Right lobe of liver (tissue), 6 donors: Measurements from ENCODE around the gene AMELX. TPM values are rescaled to one million over a fixed set of nuclear protein-coding genes. Genes with fewer than 3 reads are reported as not detected.

ENCODE experiments used
- ATAC-seq, 4 donors: fragments of 200-7000 bp; cut with Tn5 transposase; one replicate each; pipeline ENCODE4 v1.9.1; 2020; ENCODE audit warnings: mild to moderate bottlenecking in 4 of 4, moderate library complexity in 4 of 4
- DNase-seq, 3 donors: peaks; one replicate each; pipeline ENCODE4 v3.0.0-alpha.2; 2020
- H3K27ac ChIP-seq, 3 donors: fragments of 200-600 bp; one replicate each; pipeline ENCODE4 v1.8.0; 2022
- H3K27me3 ChIP-seq, 2 donors: fragments of 200-600 bp; one replicate each; pipeline ENCODE4 v1.8.0; 2022
- H3K36me3 ChIP-seq, 4 donors: fragments of 200-600 bp; sonication (generic) in 1 of 4; one replicate each; pipeline versions ENCODE4 v1.5.1 to v1.8.0; 2017 to 2022; ENCODE audit warnings: control low read depth in 1 of 4
- H3K4me1 ChIP-seq, 4 donors: fragments of 200-600 bp; sonication (generic) in 1 of 4; one replicate each; pipeline versions ENCODE4 v1.5.1 to v1.8.0; 2017 to 2022; ENCODE audit warnings: control low read depth in 1 of 4
- H3K4me3 ChIP-seq, 3 donors: fragments of 200-600 bp; one replicate each; pipeline ENCODE4 v1.8.0; 2022
- H3K9me3 ChIP-seq, 4 donors: fragments of 200-600 bp; sonication (generic) in 1 of 4; one replicate each; pipeline versions ENCODE4 v1.5.1 to v1.8.0; 2017 to 2022; ENCODE audit warnings: control low read depth in 1 of 4
- CTCF ChIP-seq, 4 donors: fragments of 200-600 bp in 3 of 4; fragments of 450-650 bp in 1 of 4; IDR thresholded peaks; one replicate each; pipeline versions ENCODE4 v1.5.1 to v1.8.0; 2016 to 2022; ENCODE audit warnings: antibody characterized with exemption in 4 of 4, mild to moderate bottlenecking in 2 of 4
- POLR2A ChIP-seq: fragments of 450-650 bp; IDR thresholded peaks from one replicate; pipeline ENCODE4 v1.6.1; 2017; ENCODE audit warnings: antibody characterized with exemption, mild to moderate bottlenecking
- WGBS: methylation state at CpG from one replicate; pipeline ENCODE4 v1.1.6; 2018; ENCODE audit warnings: low coverage, low lambda C conversion rate; ENCODE audit not compliant: insufficient coverage; ENCODE audit errors: missing lambda C conversion rate; 5-methylcytosine and 5-hydroxymethylcytosine counted together
- intact Hi-C, 2 donors: fragments of 100-400 bp; cut with DNase I; formaldehyde crosslinking; loops; one replicate each; pipeline versions ENCODE4 v1.11.2 to v1.14.1; 2022
- total RNA-seq, 6 experiments: library from RNA; depleted of rRNA in 2 of 6; stranded (reverse); fragments of >200 nt in 2 of 6; fragmentation: NEBNext Ultra II Directional in 3 of 6; extraction: Animal tissue kit (Norgen Biotek cat#: 25700) in 3 of 6; gene quantifications; one replicate each; pipeline versions ENCODE4 v1.1.0 to v1.2.4, GENCODE V29; 2016 to 2023
- donor health status: DM: no; HTN: yes; CAD: no.
- donor health status: DM: no; HTN: no; CAD: no.
- donor health status: DM: no; HTN: no; CAD: no.
- donor health status: DM: no; HTN: yes; CAD: no.
- donor health status: DM: no; HTN: yes; CAD: no.

AMELX gene
- total RNA-seq, 6 experiments from 2014 or later, result not detected

- intact Hi-C loops, result no loop called here
- Histone ChIP-seq H3K36me3 (no peaks in the 10 kb centered on the region), H3K27ac (no peak overlapping the region), H3K27me3 (no peaks in the 10 kb centered on the region), H3K4me3 (no peak overlapping the region), H3K9me3 (no peaks in the 10 kb centered on the region), H3K4me1 (no peaks in the 10 kb centered on the region)
- ATAC-seq, result no peak
- no peak for TF ChIP-seq POLR2A
- TF ChIP-seq CTCF (IDR thresholded peaks at IDR 0.05), result no peak
- WGBS, result 59% methylated on average over 8 of the region's 8 CpGs
- no peak for DNase-seq
Measured at GRCh38 chrX:11290416-11291102, 2.7 kb upstream of the AMELX start.

- no peaks in the 10 kb centered on the region for H3K4me1 ChIP-seq
- DNase-seq (no peak), ATAC-seq (no peak)
- H3K27ac ChIP-seq, result no peak overlapping the region
- intact Hi-C loops, result no loop called here
- H3K27me3 ChIP-seq, result no peaks in the 10 kb centered on the region
- whole genome bisulfite sequencing, result 54% methylated on average over 5 of the region's 5 CpGs
- TF ChIP-seq POLR2A (no peak), CTCF (IDR thresholded peaks at IDR 0.05) (no peak)
- H3K9me3 ChIP-seq, result no peaks in the 10 kb centered on the region
- no peak overlapping the region for H3K4me3 ChIP-seq
- no peaks in the 10 kb centered on the region for H3K36me3 ChIP-seq
Measured at GRCh38 chrX:11296051-11296450, 2.8 kb downstream of the AMELX start.

- Histone ChIP-seq H3K4me3 (no peak overlapping the region), H3K4me1 (no peaks in the 10 kb centered on the region), H3K27ac (no peak overlapping the region), H3K36me3 (no peaks in the 10 kb centered on the region), H3K9me3 (no peaks in the 10 kb centered on the region), H3K27me3 (no peaks in the 10 kb centered on the region)
- WGBS, result 93% methylated on average over 3 of the region's 9 CpGs
- DNase-seq, result no peak
- no peak for TF ChIP-seq CTCF (IDR thresholded peaks at IDR 0.05)
- no peak for TF ChIP-seq POLR2A
- ATAC-seq, result no peak
- intact Hi-C loops, result no loop called here
Measured at GRCh38 chrX:11298600-11298999, 5.4 kb downstream of the AMELX start.

GRCh38 chrX:11304829-11305228, 11.6 kb downstream of the AMELX start:
- TF ChIP-seq CTCF (IDR thresholded peaks at IDR 0.05), result no peak
- no peak for TF ChIP-seq POLR2A
- Histone ChIP-seq H3K27me3 (no peaks in the 10 kb centered on the region), H3K4me3 (no peak overlapping the region), H3K36me3 (no peaks in the 10 kb centered on the region), H3K4me1 (no peaks in the 10 kb centered on the region), H3K9me3 (no peaks in the 10 kb centered on the region), H3K27ac (no peak overlapping the region)
- intact Hi-C loops, result no loop called here
- WGBS, result 56% methylated on average over 5 of the region's 6 CpGs
- no peak for DNase-seq
- ATAC-seq, result no peak
